Vagina (tissue), 2 donors: ENCODE measurements around the gene KRTAP9-1.

Experiments used
- CTCF ChIP-seq, 3 experiments: fragments of 450-650 bp in 2 of 3; fragments of 200-600 bp in 1 of 3; sonication (generic) in 1 of 3; IDR thresholded peaks; one replicate each; pipeline ENCODE4 v1.5.1; 2017 to 2019; ENCODE audit warnings: antibody characterized with exemption in 3 of 3, mild to moderate bottlenecking in 2 of 3, moderate library complexity in 2 of 3
- POLR2A ChIP-seq, 2 donors: fragments of 450-650 bp; IDR thresholded peaks; one replicate each; pipeline ENCODE4 v1.6.1; 2017; ENCODE audit warnings: antibody characterized with exemption in 2 of 2, mild to moderate bottlenecking in 2 of 2, moderate library complexity in 2 of 2
- POLR2AphosphoS5 ChIP-seq, 2 donors: sonication (generic); formaldehyde crosslinking; IDR thresholded peaks; one replicate each; pipeline ENCODE4 v1.9.0; 2017; ENCODE audit warnings: antibody characterized with exemption in 2 of 2, mild to moderate bottlenecking in 2 of 2, low read depth in 1 of 2; ENCODE audit not compliant: insufficient read depth in 1 of 2

DNA sequence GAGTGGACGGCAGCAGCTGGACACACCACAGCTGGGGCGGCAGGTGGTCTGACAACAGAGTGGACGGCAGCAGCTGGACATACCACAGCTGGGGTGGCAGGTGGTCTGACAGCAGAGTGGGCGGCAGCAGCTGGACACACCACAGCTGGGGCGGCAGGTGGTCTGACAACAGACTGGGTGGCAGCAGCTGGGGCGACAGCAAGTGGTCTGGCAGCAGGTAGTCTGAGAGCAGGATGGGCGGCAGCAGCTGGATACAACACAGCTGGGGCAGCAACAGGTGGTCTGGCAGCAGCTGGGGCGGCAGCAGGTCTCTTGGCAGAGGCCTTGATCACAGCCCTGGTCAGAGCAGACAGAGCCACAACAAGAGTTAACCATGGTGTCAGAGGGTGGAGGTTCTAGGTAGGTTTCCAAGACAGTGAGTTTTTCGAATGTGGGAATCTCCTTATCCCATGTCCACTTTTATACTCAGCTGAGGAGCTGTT lies 5.2 kb upstream of the KRTAP9-1 start, which contains the start of gene KRTAP4-1:
- no peak for TF ChIP-seq POLR2AphosphoS5 (IDR thresholded peaks at IDR 0.05; ENCODE audit: insufficient read depth in 1 of 2, low read depth in 1 of 2)
- TF ChIP-seq CTCF (IDR thresholded peaks at IDR 0.05) = no peak
- no peak for TF ChIP-seq POLR2A (IDR thresholded peaks at IDR 0.05)
